Glomerular endothelial cell (primary cell): ENCODE results near the gene C1orf116. TPM values are rescaled to one million over a fixed set of nuclear protein-coding genes. Genes with fewer than 3 reads are reported as not detected.

Experiments used
- DNase-seq: peaks from one replicate; pipeline ENCODE4 v3.0.0-alpha.2; 2011; ENCODE audit warnings: low read depth, low spot score; ENCODE audit errors: extremely low read depth
- total RNA-seq: library from RNA; depleted of rRNA; stranded (reverse); fragments of >200 nt; gene quantifications from 2 replicates; pipeline ENCODE4 v1.2.3, GENCODE V29; 2015

The C1orf116 gene
- total RNA-seq, 1 donor from 2014 or later: not detected

- no peak for DNase-seq
Observed at GRCh38 chr1:207020709-207021107, 11.8 kb downstream of the C1orf116 start.

- DNase-seq: no peak
Observed at GRCh38 chr1:207020065-207020708, 12.4 kb downstream of the C1orf116 start.

- no peak for DNase-seq
Observed at GRCh38 chr1:207019661-207020060, 12.9 kb downstream of the C1orf116 start.

GRCh38 chr1:207019161-207019560, 13.4 kb downstream of the C1orf116 start:
- no peak for DNase-seq

GRCh38 chr1:207018707-207019106, 13.8 kb downstream of the C1orf116 start:
- DNase-seq: no peak

GRCh38 chr1:207017615-207018559, 14.7 kb downstream of the C1orf116 start:
- no peak for DNase-seq

- no peak for DNase-seq
Observed at GRCh38 chr1:207015791-207016190, 16.8 kb downstream of the C1orf116 start.

GRCh38 chr1:207014728-207015127, 17.8 kb downstream of the C1orf116 start:
- DNase-seq: no peak

GRCh38 chr1:207013321-207014085, 19.1 kb downstream of the C1orf116 start:
- DNase-seq: no peak

GRCh38 chr1:207010726-207011125, 21.8 kb downstream of the C1orf116 start:
- DNase-seq: no peak

- no peak for DNase-seq
Observed at GRCh38 chr1:207009945-207010344, 22.6 kb downstream of the C1orf116 start.

- DNase-seq: no peak
Observed at GRCh38 chr1:207009182-207009850, 23.2 kb downstream of the C1orf116 start.

- DNase-seq: no peak
Observed at GRCh38 chr1:207007352-207008033, 25.1 kb downstream of the C1orf116 start.

- DNase-seq: no peak
Observed at GRCh38 chr1:207006914-207007313, 25.6 kb downstream of the C1orf116 start.

GRCh38 chr1:207006083-207006482, 26.5 kb downstream of the C1orf116 start:
- DNase-seq: no peak

- no peak for DNase-seq
Observed at GRCh38 chr1:207004931-207005830, 27.4 kb downstream of the C1orf116 start.

- no peak for DNase-seq
Observed at GRCh38 chr1:207003210-207003609, 29.3 kb downstream of the C1orf116 start.

- no peak for DNase-seq
Observed at GRCh38 chr1:207002724-207003146, 29.8 kb downstream of the C1orf116 start.
